Measurements from ENCODE around the gene OAS1.

The OAS1 gene
- total RNA-seq = 12.9 to 26.2 (median 23.7) reads per million in 4 donors

GRCh38 chr12:112906712-112907414 lies at the start of gene OAS1:
Gene OAS1 (plus strand): TSS chr12:112906962. CDS start chr12:112907040, 78 bp downstream.
- peak in 3 of 5 donors; percentile 4 to 69 (median 18) for DNase-seq

DNA sequence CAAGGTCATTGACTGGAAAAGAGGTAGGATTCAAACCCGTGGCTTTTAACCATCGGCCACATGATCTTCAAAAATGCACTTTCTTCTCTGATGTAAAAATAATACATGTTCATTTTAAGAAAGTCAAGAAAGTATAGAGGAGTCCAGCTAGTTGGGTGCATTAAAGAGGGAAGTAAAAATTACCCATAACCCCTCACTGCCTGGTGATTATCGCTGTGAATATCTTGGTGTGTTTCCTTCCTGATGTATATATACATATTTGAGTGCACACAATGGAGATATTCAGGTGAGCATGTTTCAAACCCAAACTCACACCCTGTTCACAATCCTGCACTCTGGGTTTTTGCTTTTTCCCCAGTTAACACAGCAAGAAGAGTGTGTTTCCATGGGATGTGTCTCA lies 47.5 kb upstream of the OAS1 start:
- no peak for DNase-seq

DNA sequence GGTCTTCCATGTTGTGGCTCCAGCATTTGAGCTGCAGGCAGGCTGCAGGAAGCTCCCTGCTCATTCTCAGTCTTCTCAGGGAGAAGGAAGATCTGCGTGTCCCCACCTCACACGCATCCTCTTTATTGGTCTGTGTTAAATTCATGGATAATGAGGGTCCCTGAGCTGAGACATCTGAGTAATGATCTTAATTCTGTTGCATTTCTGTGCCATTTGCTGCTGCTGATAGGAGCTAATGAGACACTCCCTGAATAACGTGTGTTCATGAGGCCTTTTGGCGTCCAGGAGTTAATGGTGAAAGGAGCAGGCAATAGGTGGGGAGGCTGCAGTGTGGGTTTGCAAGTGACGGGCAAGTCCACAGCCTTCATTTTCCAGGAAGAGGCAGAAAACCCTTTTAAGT lies 46.6 kb upstream of the OAS1 start:
- DNase-seq = no peak

GRCh38 chr12:112861284-112861683 lies 45.5 kb upstream of the OAS1 start:
- DNase-seq = no peak

- no peak for DNase-seq
These were observed 44.0 kb upstream of the OAS1 start for GRCh38 chr12:112862636-112863290.

DNA sequence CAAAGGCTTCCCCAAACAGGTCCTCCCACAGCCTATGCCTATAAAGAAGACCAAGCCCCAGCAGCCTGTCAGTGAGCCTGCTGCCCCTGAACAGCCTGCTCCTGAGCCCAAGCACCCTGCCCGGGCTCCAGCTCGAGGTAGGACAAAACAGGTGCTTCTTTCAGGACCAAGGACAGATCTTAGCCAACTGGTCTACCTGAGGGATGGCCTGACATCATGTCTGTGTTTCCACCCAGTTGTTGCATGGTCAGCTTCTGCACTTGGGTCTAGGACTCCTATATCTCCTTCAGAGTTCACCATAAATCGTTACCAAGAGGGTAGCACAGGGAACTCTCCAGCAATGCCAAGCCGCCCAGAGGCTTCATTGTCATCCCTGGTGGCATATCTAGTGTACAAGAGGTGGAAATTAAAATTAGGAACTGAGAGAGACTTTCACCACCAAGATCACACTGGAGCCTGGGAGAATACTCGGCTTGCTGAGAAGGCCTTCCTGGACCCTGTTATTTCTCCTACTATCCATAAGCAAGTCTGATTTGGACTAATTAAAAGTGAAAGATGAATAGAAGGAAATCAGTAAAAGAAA lies 38.2 kb upstream of the OAS1 start:
- no peak for DNase-seq

- DNase-seq = no peak
These were observed 37.7 kb upstream of the OAS1 start for GRCh38 chr12:112869091-112869490.

- no peak for DNase-seq
These were observed 37.0 kb upstream of the OAS1 start for GRCh38 chr12:112869778-112870177.

- no peak for DNase-seq
These were observed 36.3 kb upstream of the OAS1 start for GRCh38 chr12:112870267-112870980.

GRCh38 chr12:112875608-112876007 lies 31.2 kb upstream of the OAS1 start:
- DNase-seq = no peak

DNA sequence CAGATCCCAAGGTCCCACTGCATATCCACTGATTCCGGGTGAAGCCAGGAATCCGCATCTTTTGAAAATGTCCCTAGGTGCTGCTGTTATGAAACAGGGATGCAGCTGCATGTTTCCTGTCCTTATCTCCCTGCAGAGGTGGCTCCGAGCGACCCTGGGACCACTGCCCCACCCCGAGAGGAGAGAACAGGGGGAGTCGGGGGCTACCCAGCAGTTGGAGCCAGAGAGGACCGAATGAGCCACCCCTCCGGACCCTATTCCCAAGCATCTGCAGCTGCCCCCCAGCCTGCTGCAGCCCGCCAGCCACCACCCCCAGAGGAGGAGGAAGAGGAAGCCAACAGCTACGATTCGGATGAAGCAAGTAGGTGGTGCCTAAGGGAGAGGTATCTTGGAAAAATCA lies 30.3 kb upstream of the OAS1 start:
- DNase-seq = no peak

DNA sequence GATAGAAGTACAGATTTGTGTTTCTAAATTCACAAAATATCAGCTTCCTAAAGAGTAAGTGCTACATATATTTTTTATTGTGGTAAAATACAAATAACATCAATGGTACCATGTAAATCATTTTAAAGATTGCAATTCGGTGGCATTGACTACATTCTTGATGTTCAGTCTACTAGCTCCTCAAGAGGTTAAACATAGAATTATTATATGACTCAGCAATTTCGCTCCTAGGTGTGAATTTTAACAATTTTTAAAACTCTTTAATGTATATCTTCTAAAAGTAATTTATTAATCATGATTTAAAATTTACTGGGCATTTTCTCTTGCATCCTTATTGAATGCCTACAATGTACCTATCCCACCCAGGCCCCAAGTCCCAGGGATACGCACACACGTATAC lies 29.8 kb upstream of the OAS1 start:
- DNase-seq = no peak

DNA sequence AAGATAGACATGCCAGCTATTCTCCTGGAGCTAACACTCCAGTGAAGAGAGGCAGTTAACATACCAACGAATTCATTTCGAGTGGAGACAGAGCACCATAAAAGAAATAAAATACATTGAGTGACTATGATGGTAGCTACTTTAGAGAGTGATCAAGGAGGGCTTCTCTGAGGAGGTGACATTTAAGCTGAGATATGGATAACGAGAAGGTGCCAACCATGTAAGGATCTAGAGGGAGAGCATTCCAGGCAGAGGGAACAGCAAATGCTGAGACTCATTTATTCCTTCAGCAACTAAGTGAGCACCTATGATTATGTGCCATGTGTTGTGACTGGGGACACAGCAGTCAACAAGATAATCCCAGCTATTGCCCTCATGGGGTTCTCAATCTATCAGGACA lies 28.3 kb upstream of the OAS1 start:
- DNase-seq = no peak

DNA sequence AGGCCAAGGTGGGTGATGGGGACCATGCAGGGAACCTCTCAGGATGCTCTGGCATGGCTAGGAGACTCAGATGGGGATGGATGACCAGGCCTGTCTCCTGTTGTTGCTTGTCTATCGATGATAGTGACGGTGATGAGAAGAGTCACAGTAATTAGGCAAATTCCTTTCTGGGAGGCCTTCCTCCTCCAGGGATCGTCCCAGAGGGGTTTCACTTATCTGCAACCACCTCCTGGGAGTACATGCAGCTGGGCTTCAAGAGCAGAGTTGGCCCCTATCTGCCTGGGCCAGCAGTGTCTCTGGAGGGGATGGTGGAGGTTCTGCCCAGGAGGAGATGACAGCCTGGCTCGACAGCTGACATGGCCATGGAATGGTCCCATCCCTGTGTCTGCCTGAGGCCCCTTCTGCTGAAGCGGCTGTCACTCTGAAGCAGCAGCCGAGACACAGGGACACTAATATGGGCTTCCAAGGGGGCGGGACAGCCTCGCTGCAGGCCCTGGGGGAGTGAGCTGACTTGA lies 27.5 kb upstream of the OAS1 start:
- DNase-seq = no peak

DNA sequence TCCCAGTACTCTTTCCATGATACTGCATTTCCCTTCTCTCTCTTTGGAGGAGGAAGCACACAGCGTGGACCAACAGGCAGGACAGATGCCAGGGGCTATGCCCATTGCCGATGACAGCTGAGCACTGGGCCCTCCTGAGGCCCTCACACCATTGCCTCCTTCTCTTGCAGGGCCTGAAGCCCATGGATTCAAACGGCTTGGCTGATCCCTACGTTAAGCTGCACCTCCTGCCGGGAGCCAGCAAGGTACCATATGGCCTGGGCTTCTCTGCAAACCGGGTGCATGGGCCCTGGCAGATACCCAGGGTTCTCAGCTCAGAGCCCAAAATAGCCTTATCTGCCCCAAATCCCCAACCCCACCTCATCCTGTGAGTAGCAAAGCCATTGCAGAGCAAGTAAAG lies 25.2 kb upstream of the OAS1 start:
- DNase-seq = no peak

- DNase-seq = no peak
These were observed 21.5 kb upstream of the OAS1 start for GRCh38 chr12:112885236-112885635.

- DNase-seq = no peak
These were observed 19.2 kb upstream of the OAS1 start for GRCh38 chr12:112887550-112887949.

DNA sequence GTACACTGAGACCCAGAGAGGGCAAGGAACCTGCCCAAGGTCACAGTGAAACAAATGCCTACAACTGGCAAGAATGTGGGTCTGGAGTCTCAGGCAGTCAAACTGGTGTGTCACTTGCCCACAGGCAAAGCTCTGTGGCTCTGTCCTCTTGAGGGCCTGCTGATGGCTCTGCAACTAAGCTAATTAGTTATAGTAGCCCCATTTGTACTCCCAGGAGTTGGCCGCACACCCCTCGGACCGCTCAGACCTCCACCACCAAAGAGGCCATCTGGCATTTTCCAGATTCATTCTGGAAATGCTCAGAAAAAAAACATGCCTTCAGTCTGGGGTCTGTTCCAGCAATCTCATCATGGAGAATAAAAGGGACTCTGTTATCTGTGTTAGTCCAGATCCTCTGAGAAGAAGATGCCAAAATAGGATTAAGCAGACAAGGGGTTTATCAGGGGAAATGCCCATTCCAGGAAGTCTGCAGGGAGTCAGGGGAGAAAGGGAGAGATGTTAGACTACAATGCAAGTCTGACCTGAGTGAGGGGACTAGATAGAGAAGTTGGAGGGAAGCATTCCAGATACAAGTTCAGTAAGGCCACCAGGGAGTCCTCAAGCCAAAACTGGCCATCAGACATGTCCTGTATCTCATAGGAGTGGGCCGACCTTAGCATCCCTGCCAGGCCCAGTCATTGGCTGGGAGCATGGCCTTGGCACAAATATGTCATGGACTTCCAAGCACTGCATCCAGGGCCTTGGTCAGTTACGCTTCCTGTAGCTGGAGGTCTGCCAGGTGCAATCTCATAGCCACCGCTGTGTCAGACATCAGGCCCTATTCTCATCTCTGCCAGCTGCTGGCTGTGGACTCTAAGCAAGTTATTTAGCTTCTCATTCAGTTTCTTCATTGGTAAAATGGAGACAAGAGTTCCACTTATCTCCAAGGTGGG lies 15.4 kb upstream of the OAS1 start:
- DNase-seq = no peak

DNA sequence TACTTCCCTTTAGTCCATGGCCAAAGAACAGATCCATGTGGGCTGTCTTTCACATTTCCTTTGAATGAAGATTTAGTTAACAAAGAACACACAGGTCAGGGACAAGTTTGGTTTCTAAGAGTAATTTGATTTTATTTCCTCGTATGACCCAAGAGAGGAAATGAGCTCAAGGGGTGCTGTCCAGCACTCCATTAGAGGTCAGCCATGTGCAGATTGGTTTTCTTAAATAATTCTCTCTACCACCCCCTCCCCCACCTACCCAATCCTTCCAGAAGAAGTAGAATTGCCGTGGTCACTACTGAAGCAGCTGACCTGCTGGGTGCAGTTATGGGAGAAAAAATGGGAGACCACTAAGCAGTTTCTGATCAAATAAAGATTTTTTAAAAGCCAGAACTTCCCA lies 13.9 kb upstream of the OAS1 start:
- DNase-seq = no peak

DNA sequence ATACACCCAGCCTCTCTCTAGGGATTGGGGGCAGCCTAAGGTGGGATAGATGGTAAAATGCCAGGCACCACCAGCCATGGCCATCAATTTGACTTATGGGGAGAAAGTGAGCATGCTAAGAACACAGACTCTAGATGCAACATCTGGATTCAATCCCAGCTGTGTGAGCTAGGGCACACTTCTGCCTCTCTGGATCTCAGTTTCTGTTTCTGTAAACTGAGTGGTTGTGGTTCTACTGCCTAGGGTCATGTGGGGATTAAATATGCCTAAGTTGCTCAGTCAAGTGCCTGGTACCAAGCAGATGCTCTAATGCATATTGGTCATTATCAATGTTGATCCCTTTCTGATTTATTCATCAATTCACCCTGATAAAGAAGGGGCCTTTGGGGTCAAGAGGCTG lies 12.6 kb upstream of the OAS1 start:
- no peak for DNase-seq

DNA sequence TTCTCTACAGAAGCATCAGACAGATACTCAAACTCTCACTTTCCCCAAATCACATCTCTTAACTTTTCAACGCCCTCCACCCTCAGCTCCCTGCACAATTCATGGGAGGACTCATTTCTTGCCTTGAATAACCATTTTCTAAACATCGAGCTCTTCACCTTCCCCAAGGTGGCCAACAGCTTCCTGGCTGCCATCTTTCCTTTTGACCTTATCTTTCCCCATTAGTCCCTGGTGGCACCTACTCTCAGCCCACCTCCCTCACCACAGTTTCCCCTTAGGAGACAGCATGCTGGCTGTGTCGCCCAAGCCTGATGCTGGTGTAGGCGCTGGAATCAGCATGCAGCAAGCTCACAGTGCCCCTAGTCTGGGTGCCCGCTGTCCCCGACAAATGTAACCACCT lies 8.4 kb upstream of the OAS1 start:
- DNase-seq = no peak
